ENCODE measurements around the gene TRIM44.
"Not testable (repeated sequence)": the region's sequence is repeated elsewhere in the genome, so short reads cannot be mapped to it uniquely, and the experiment has no call there.

The TRIM44 gene

GRCh38 chr11:35647421-35648093, 15.0 kb upstream of the TRIM44 start:
- no peak for DNase-seq (ENCODE audit: low read depth)
- H3K4me3 ChIP-seq (ENCODE audit: low read length) = no peak overlapping the region
- no peak for TF ChIP-seq CTCF (IDR thresholded peaks at IDR 0.05; ENCODE audit: insufficient read depth, low read depth, low read length, missing control alignments)

GRCh38 chr11:35650006-35650405, 12.6 kb upstream of the TRIM44 start:
- DNase-seq (ENCODE audit: low read depth) = peak; percentile 69
- TF ChIP-seq CTCF (IDR thresholded peaks at IDR 0.05; ENCODE audit: insufficient read depth, low read depth, low read length, missing control alignments) = no peak
- no peak overlapping the region for H3K4me3 ChIP-seq (ENCODE audit: low read length)

- no peak for TF ChIP-seq CTCF (IDR thresholded peaks at IDR 0.05; ENCODE audit: insufficient read depth, low read depth, low read length, missing control alignments)
- DNase-seq (ENCODE audit: low read depth) = no peak
- H3K4me3 ChIP-seq (ENCODE audit: low read length) = no peak overlapping the region
Observed at GRCh38 chr11:35650467-35650866, 12.1 kb upstream of the TRIM44 start.

GRCh38 chr11:35651263-35651662, 11.3 kb upstream of the TRIM44 start:
- no peak overlapping the region for H3K4me3 ChIP-seq (ENCODE audit: low read length)
- no peak for TF ChIP-seq CTCF (IDR thresholded peaks at IDR 0.05; ENCODE audit: insufficient read depth, low read depth, low read length, missing control alignments)
- DNase-seq (ENCODE audit: low read depth) = no peak

GRCh38 chr11:35652786-35653185, 9.8 kb upstream of the TRIM44 start:
- not testable (repeated sequence) for H3K4me3 ChIP-seq (ENCODE audit: low read length); DNase-seq (ENCODE audit: low read depth)

GRCh38 chr11:35654711-35655110, 7.9 kb upstream of the TRIM44 start:
- no peak for DNase-seq (ENCODE audit: low read depth)
- TF ChIP-seq CTCF (IDR thresholded peaks at IDR 0.05; ENCODE audit: insufficient read depth, low read depth, low read length, missing control alignments) = no peak
- no peak overlapping the region for H3K4me3 ChIP-seq (ENCODE audit: low read length)

- DNase-seq (ENCODE audit: low read depth) = no peak
- no peak for TF ChIP-seq CTCF (IDR thresholded peaks at IDR 0.05; ENCODE audit: insufficient read depth, low read depth, low read length, missing control alignments)
- no peak overlapping the region for H3K4me3 ChIP-seq (ENCODE audit: low read length)
Observed at GRCh38 chr11:35655254-35655653, 7.3 kb upstream of the TRIM44 start.
